NCI-H1417 treated with DMSO at 0.1 percent for 48 hours (cell line): Measurements from ENCODE around the gene VPS37D.
"Not testable (repeated sequence)": the region's sequence is repeated elsewhere in the genome, so short reads cannot be mapped to it uniquely, and the experiment has no call there.

Experiments used
- DNase-seq: peaks from one replicate; lab custom pipeline; 2025; lab: John Stamatoyannopoulos, UW

VPS37D gene, protein sequence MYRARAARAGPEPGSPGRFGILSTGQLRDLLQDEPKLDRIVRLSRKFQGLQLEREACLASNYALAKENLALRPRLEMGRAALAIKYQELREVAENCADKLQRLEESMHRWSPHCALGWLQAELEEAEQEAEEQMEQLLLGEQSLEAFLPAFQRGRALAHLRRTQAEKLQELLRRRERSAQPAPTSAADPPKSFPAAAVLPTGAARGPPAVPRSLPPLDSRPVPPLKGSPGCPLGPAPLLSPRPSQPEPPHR

GRCh38 chr7:73667344-73668102, at the start of gene VPS37D:
Gene VPS37D, plus strand, starts transcription at chr7:73667831. Its CDS starts 128 bp downstream, at chr7:73667959.
- peak; percentile 52 for DNase-seq

DNA sequence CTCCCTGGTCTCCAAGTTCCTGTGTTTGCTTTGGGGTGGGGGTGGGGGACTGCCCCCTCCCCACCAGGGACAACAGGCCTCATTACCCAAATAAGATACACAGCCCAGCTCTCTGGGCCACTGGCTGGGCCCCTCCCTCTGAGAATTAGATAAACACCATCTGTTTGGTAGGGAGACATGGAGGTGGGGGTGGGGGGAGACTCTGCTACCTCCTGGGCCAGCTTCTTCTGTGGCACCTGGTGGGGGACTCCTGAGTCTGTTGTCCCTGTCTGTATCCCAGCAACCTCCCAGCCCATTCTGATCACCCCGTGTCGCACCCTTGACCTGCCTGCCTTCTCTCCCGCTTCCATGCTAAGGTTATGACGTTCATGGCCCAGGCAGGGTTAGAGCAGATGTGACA, 49.1 kb upstream of the VPS37D start:
- DNase-seq: no peak

GRCh38 chr7:73619394-73619793, 48.2 kb upstream of the VPS37D start:
- DNase-seq: not testable (repeated sequence)

- DNase-seq: no peak
These were observed 46.2 kb upstream of the VPS37D start for GRCh38 chr7:73621168-73622063.

DNA sequence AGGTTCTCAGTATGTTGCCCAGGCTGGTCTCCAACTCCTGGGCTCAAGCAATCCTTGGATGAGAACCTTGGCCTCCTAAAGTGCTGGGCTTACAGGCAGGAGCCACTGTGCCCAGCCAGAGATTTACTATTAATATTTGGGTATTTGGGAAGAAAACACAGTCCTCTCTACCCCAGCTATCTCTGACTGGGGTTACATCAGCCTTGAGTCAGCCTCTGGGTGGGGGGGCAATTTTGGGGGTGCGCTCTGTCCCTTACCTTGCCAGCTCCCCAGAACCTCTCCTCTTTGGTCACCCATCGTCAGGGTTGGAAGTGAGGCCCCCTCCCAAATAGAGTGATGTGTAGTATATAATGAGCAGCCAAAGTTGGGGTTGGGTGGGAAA, 45.1 kb upstream of the VPS37D start:
- DNase-seq: no peak

GRCh38 chr7:73622909-73623797, 44.5 kb upstream of the VPS37D start:
- no peak for DNase-seq

GRCh38 chr7:73623798-73624668, 43.6 kb upstream of the VPS37D start, which contains the start of gene MLXIPL:
Gene MLXIPL, minus strand, starts transcription at chr7:73624522. Its CDS starts 30 bp downstream, at chr7:73624492.
- no peak for DNase-seq

- DNase-seq: no peak
These were observed 43.0 kb upstream of the VPS37D start for GRCh38 chr7:73624669-73625001.

DNA sequence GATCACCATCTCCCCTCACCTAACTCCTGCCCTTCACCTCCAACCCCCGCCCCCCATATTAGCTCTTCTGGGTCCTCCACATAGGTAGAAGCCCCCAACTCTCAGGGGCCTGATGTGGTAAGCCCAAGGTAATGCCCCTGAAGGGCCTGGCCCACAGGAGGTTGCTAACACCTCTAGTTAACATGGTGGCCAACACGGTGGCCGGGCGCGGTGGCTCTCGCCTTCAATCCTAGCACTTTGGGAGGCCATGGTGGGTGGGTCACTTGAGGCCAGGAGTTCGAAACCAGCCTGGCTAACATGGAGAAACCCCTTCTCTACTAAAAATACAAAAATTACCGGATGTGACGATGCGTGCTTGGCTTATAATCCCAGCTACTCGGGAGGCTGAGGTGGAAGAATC, 42.4 kb upstream of the VPS37D start:
- no peak for DNase-seq

DNA sequence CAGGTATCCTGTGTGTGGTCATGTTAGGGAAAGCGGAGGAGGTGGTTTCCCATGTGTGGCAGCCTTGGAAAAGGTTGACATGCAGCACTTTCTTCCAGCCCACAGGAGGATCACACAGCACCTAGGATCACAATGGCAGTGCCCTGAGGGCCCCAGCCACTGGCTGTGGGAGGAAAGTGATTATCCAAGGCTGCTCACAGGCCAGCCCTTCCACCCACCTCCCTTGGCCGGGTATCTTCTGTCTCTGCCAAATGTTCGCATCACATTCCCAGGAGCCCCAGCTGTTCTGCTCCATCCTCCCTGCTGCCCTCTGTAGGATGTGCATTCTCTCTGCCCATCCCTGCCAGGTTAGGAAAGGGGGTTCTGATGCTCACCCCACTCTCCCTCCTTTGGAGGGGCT, 40.8 kb upstream of the VPS37D start:
- DNase-seq: no peak

- no peak for DNase-seq
These were observed 39.1 kb upstream of the VPS37D start for GRCh38 chr7:73628504-73628903.

GRCh38 chr7:73631558-73631957, 36.1 kb upstream of the VPS37D start:
- DNase-seq: no peak

GRCh38 chr7:73633323-73633722, 34.3 kb upstream of the VPS37D start:
- DNase-seq: no peak

DNA sequence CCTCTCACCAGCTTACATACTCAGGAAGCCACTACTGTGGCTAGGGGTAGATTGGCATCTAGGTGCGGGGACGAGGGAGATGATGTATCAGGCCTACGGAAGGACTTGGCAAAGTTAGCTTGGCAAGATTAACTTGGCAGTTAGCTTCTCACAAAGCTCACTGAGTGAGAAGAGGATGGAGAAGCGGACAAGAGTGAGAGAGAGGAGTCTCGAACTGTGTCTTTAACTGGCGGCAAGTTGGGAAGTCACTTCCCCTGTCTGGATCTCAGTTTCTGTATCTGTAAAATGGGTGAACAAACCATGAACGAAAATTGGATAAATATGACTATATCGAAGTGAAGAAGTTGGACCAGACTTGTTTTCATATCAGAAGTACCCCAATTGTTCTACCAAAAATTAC, 33.8 kb upstream of the VPS37D start:
- no peak for DNase-seq

DNA sequence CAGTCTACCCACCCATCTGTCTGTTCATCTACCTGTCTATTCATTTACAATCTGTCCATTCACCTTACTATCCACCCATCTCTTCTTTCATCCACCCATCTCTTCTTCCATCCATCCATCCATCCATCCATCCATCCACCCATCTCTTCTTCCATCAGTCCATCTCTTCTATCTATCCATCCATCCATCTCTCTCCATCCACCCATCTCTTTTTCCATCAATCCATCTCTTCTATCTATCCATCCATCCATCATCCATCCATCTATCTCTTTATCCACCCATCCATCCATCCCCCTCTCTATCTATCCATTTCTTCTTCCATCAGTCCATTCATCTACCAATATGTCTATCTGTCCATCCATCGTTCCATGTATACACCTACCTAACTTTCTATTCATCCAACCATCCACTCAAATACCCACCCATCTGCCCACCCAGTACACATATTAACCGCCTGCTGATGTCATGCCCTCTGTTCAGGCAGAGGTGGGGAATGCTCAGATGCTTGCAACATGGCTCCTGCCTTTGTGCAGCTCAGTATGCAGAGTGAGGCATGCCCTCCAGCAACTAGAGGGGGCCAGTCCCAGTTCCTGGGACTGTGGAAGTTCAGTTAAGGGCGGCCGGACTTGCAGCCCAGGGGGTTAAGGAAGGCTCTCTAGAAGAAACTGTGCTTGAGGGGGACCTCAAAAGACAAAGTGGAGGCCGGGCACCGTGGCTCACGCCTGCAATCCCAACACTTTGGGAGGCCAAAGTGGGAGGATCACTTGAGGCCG, 32.0 kb upstream of the VPS37D start:
- DNase-seq: no peak

- DNase-seq: no peak
These were observed 28.7 kb upstream of the VPS37D start for GRCh38 chr7:73638911-73639310.

DNA sequence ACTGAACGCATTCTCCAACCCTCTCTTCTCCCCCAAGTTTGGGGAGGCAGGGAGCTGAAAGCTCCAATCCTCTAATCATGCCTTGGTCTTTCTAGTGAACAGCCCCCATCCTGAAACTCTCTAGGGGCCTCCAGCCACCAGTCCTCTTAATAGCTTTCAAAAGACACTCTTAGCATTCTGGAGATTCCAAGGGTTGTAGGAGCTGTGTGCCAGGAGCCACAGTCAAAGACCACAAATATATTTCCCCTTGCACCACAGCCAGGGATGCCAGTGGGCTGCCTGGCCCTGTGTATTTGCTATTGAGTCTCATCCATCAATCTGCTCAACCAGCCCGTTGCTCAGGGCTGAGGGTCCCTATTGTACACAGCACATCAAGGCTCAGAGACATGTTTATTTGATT, 24.8 kb upstream of the VPS37D start:
- no peak for DNase-seq

- no peak for DNase-seq
These were observed 22.8 kb upstream of the VPS37D start for GRCh38 chr7:73644688-73645286.

DNA sequence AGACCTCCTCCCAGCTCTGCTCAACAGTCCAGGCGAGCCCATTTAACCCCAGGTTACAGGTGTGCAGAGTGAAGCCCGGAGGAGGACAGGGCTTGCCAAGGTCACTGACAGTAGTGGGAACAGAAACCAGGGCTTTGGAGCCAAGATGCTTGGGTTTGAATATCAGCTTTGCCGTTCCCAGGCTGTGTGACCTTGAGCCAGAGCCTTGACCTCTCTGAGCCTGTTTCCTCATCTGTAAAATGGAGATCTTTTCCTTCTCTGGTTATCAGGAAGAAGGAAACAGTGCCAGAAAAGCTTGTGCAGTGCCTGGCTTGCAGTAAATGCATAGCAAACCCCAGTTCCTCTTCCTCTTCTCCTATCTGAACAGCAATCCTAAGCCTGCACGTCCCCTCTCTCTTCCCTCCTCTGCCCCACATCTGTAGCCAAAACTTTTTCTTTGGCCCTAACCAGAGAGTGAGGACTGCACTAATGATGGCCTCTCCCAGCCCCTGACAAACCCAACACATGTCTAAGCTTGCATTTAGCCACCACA, 21.9 kb upstream of the VPS37D start:
- DNase-seq: no peak
